ENCODE results near the gene SRGAP3. TPM values are rescaled to one million over a fixed set of nuclear protein-coding genes. Genes with fewer than 3 reads are reported as not detected.

The SRGAP3 gene
- total RNA-seq, 1 donor from 2014 or later = 3.9 TPM

DNA sequence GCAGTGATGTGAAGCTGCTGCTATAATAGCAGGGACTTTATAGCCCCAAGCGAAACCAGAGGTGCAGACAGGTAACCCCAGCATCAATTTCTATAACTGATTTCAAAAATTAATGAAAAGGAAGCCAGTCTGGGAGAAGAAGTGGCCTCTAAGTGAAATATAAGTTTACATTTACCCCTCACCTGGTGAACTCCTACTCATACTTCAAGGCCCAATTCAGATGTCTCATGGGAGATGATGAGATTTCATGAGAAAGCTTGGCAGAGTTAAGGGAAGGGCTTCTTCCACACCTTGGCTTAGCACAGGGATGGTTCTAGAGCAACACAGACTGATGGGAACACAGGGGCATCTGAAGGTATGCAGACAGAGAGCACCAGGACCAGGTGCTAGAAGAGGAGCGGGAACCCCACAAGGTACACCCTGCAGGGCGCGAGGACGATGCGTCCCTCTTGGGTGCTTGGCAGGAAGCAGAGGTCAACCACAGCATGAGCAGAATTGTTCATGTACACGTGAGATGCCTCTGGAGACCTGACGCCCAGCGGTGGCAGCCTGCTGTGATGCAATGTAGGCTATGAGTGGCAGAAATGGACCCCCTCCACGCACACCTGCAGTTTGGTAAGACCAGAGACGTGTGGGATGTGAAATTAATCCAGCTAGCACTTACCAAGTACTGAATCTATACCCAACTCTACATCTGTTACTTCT is 102.9 kb downstream of the SRGAP3 start:
- DNase-seq (ENCODE audit: low read depth) = no peak
- FAIRE-seq = no peak

DNA sequence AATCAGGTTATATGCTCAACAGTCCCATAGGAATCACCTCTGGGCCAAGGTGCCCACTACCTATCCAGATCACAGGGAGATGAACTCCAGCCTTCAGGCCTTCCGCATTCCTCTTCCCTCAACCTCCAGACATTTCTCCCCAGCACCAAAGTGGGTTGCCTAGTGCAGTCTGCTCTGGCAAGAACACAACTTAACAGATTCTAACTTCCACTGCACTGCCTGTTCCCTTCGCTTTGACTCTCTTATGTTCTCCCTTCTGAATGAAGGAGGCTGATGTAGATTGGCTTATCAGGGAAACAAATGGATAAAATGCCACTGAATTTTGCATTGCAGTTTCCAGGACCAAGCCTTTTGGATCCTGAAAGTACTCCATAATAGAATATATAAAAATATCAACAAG is 106.3 kb downstream of the SRGAP3 start:
- Histone ChIP-seq H3K27me3 (ENCODE audit: insufficient read depth, low read length) (peaks cover 9% of the 10 kb centered on the region), H3K9me3 (ENCODE audit: insufficient read depth, low read depth, low read length) (peaks cover 4% of the 10 kb centered on the region), H3K4me2 (ENCODE audit: low read length) (no peak overlapping the region), H3K9ac (ENCODE audit: low read length) (no peak overlapping the region), H3K27ac (ENCODE audit: low read depth, low read length) (no peak overlapping the region), H3K79me2 (ENCODE audit: insufficient read depth, low read length) (no peaks in the 10 kb centered on the region), H2AFZ (ENCODE audit: low read depth, low read length) (no peak overlapping the region), H3K36me3 (ENCODE audit: insufficient read depth, low read length) (no peaks in the 10 kb centered on the region), H3K4me3 (ENCODE audit: insufficient read depth, low read depth, low read length) (no peak overlapping the region), H4K20me1 (ENCODE audit: insufficient read depth, low read length) (no peaks in the 10 kb centered on the region), H3K4me1 (ENCODE audit: insufficient read depth, low read length) (no peaks in the 10 kb centered on the region)
- Mint-ChIP-seq H3K27me3 (ENCODE audit: low read depth, unreplicated experiment) (peaks cover 7% of the 10 kb centered on the region), H3K9me3 (ENCODE audit: unreplicated experiment) (peaks cover 12% of the 10 kb centered on the region), H3K36me3 (ENCODE audit: low read depth, unreplicated experiment) (no peaks in the 10 kb centered on the region), H3K4me3 (ENCODE audit: unreplicated experiment) (no peak overlapping the region), H3K27ac (ENCODE audit: unreplicated experiment) (no peak overlapping the region), H3K4me1 (ENCODE audit: low read depth, unreplicated experiment) (peaks cover 8% of the 10 kb centered on the region)
- no peak for FAIRE-seq
- TF ChIP-seq, protein P1, sequence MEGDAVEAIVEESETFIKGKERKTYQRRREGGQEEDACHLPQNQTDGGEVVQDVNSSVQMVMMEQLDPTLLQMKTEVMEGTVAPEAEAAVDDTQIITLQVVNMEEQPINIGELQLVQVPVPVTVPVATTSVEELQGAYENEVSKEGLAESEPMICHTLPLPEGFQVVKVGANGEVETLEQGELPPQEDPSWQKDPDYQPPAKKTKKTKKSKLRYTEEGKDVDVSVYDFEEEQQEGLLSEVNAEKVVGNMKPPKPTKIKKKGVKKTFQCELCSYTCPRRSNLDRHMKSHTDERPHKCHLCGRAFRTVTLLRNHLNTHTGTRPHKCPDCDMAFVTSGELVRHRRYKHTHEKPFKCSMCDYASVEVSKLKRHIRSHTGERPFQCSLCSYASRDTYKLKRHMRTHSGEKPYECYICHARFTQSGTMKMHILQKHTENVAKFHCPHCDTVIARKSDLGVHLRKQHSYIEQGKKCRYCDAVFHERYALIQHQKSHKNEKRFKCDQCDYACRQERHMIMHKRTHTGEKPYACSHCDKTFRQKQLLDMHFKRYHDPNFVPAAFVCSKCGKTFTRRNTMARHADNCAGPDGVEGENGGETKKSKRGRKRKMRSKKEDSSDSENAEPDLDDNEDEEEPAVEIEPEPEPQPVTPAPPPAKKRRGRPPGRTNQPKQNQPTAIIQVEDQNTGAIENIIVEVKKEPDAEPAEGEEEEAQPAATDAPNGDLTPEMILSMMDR (IDR thresholded peaks at IDR 0.05; ENCODE audit: insufficient read depth, low read depth, low read length) = no peak
- TF ChIP-seq EZH2 (IDR thresholded peaks at IDR 0.05; ENCODE audit: insufficient read depth, low read length) = no peak
- no peak for DNase-seq (ENCODE audit: low read depth)

More for the DNA sequence above, 102.9 kb downstream of the SRGAP3 start:
- peaks cover 14% of the 10 kb centered on the region for H3K27me3 Mint-ChIP-seq (ENCODE audit: low read depth, unreplicated experiment)
- H3K27me3 ChIP-seq (ENCODE audit: insufficient read depth, low read length) = peaks cover 6% of the 10 kb centered on the region
- TF ChIP-seq, protein P1 (IDR thresholded peaks at IDR 0.05; ENCODE audit: insufficient read depth, low read depth, low read length) = no peak
- TF ChIP-seq EZH2 (IDR thresholded peaks at IDR 0.05; ENCODE audit: insufficient read depth, low read length) = no peak
- peaks cover 9% of the 10 kb centered on the region for H3K9me3 ChIP-seq (ENCODE audit: insufficient read depth, low read depth, low read length)
- no peaks in the 10 kb centered on the region for H4K20me1 ChIP-seq (ENCODE audit: insufficient read depth, low read length)
- H3K27ac Mint-ChIP-seq (ENCODE audit: unreplicated experiment) = no peak overlapping the region
- peaks cover 7% of the 10 kb centered on the region for H3K36me3 Mint-ChIP-seq (ENCODE audit: low read depth, unreplicated experiment)
- no peak overlapping the region for H3K4me3 ChIP-seq (ENCODE audit: insufficient read depth, low read depth, low read length)
- no peaks in the 10 kb centered on the region for H3K79me2 ChIP-seq (ENCODE audit: insufficient read depth, low read length)
- no peak overlapping the region for H3K4me2 ChIP-seq (ENCODE audit: low read length)
- H3K27ac ChIP-seq (ENCODE audit: low read depth, low read length) = no peak overlapping the region
- H3K4me3 Mint-ChIP-seq (ENCODE audit: unreplicated experiment) = no peak overlapping the region
- H2AFZ ChIP-seq (ENCODE audit: low read depth, low read length) = no peak overlapping the region
- peaks cover 8% of the 10 kb centered on the region for H3K4me1 Mint-ChIP-seq (ENCODE audit: low read depth, unreplicated experiment)
- H3K9ac ChIP-seq (ENCODE audit: low read length) = no peak overlapping the region
- H3K36me3 ChIP-seq (ENCODE audit: insufficient read depth, low read length) = no peaks in the 10 kb centered on the region
- peaks cover 16% of the 10 kb centered on the region for H3K9me3 Mint-ChIP-seq (ENCODE audit: unreplicated experiment)
- no peaks in the 10 kb centered on the region for H3K4me1 ChIP-seq (ENCODE audit: insufficient read depth, low read length)

DNA sequence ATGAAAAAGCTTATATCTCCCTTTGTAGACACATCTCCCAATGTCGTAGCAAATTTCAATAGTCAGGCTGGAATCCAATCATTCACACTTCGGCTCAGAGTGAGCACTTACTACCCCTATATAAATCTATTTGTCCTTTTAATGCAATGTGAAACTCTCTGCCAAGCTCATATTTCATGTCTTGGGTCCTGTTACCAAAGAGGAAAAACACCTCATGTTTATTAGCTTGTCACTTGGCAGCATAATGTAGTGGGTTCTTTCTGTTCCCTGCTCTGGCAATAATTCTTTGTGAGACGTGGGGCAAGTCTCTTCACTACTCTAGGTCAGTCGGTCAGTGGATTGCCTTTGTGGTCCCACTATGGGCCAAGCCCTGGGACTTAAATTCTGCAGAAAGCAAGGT is 107.1 kb downstream of the SRGAP3 start:
- TF ChIP-seq EZH2 (IDR thresholded peaks at IDR 0.05; ENCODE audit: insufficient read depth, low read length) = no peak
- TF ChIP-seq, protein P1 (IDR thresholded peaks at IDR 0.05; ENCODE audit: insufficient read depth, low read depth, low read length) = no peak
- Mint-ChIP-seq H3K27me3 (ENCODE audit: low read depth, unreplicated experiment) (peaks cover 12% of the 10 kb centered on the region), H3K27ac (ENCODE audit: unreplicated experiment) (no peak overlapping the region), H3K36me3 (ENCODE audit: low read depth, unreplicated experiment) (no peaks in the 10 kb centered on the region), H3K4me3 (ENCODE audit: unreplicated experiment) (no peak overlapping the region), H3K9me3 (ENCODE audit: unreplicated experiment) (peaks cover 12% of the 10 kb centered on the region), H3K4me1 (ENCODE audit: low read depth, unreplicated experiment) (peaks cover 2% of the 10 kb centered on the region)
- H4K20me1 ChIP-seq (ENCODE audit: insufficient read depth, low read length) = no peaks in the 10 kb centered on the region
- no peak overlapping the region for H3K9ac ChIP-seq (ENCODE audit: low read length)
- peaks cover 9% of the 10 kb centered on the region for H3K27me3 ChIP-seq (ENCODE audit: insufficient read depth, low read length)
- H3K4me1 ChIP-seq (ENCODE audit: insufficient read depth, low read length) = no peaks in the 10 kb centered on the region
- peak; percentile 14 for DNase-seq (ENCODE audit: low read depth)
- no peak overlapping the region for H3K27ac ChIP-seq (ENCODE audit: low read depth, low read length)
- no peak overlapping the region for H2AFZ ChIP-seq (ENCODE audit: low read depth, low read length)
- no peaks in the 10 kb centered on the region for H3K36me3 ChIP-seq (ENCODE audit: insufficient read depth, low read length)
- no peak for FAIRE-seq
- peaks cover 4% of the 10 kb centered on the region for H3K9me3 ChIP-seq (ENCODE audit: insufficient read depth, low read depth, low read length)
- H3K4me3 ChIP-seq (ENCODE audit: insufficient read depth, low read depth, low read length) = no peak overlapping the region
- H3K79me2 ChIP-seq (ENCODE audit: insufficient read depth, low read length) = no peaks in the 10 kb centered on the region
- no peak overlapping the region for H3K4me2 ChIP-seq (ENCODE audit: low read length)
